Endothelial cell of umbilical vein (primary cell): ENCODE results near the gene DOCK8. TPM values are rescaled to one million over a fixed set of nuclear protein-coding genes. Genes with fewer than 3 reads are reported as not detected.

Source experiments
- BruUV-seq: library from RNA; stranded (reverse); fragments of 400-500 nt; replicated peaks from 2 replicates; lab custom pipeline; 2021; lab: Mats Ljungman, UMichigan
- CTCF ChIA-PET: fragments of 300-600, 350-600 bp; sonication (Branson Sonifier 250); formaldehyde crosslinking; loops from one replicate; lab custom pipeline; 2021; ENCODE audit warnings: antibody characterized with exemption, inconsistent platforms; lab: Charles Lee
- POLR2A ChIA-PET: fragments of 300-600, 350-600 bp; sonication (Branson Sonifier 250); formaldehyde crosslinking; loops from one replicate; lab custom pipeline; 2021; ENCODE audit warnings: antibody characterized with exemption, inconsistent platforms; lab: Charles Lee
- DNase-seq: peaks from one replicate; pipeline ENCODE4 v3.0.0-alpha.2; 2011; ENCODE audit warnings: low read depth, low spot score
- FAIRE-seq: peaks from 2 replicates; lab custom pipeline; 2011; peaks lifted over from hg19 to GRCh38; lab: Jason Lieb, UNC
- H2AFZ ChIP-seq: 2 replicates; pipeline ENCODE4 v1.6.0; 2012; ENCODE audit warnings: low read depth, low read length, control low read depth, inconsistent platforms
- H3K27ac ChIP-seq: 2 replicates; pipeline ENCODE4 v1.5.1; 2011; ENCODE audit warnings: low read depth, mild to moderate bottlenecking, control low read depth, low read length, moderate library complexity; ENCODE audit not compliant: insufficient read depth
- H3K27me3 ChIP-seq, 2 experiments: 2 replicates each; pipeline versions ENCODE4 v1.6.0 to v1.6.1; 2011; ENCODE audit warnings: low read length in 2 of 2, mixed read lengths in 1 of 2; ENCODE audit not compliant: control insufficient read depth in 2 of 2, insufficient read depth in 2 of 2
- H3K36me3 ChIP-seq, 2 experiments: 2 replicates in 1 of 2; 3 replicates in 1 of 2; pipeline ENCODE4 v1.5.1; 2011; ENCODE audit warnings: low read length in 2 of 2, mild to moderate bottlenecking in 1 of 2, moderate library complexity in 1 of 2; ENCODE audit not compliant: control insufficient read depth in 2 of 2, insufficient read depth in 2 of 2; ENCODE audit errors: extremely low read depth in 1 of 2
- H3K4me1 ChIP-seq: 3 replicates; pipeline ENCODE4 v1.5.1; 2011; ENCODE audit warnings: mild to moderate bottlenecking, low read length; ENCODE audit not compliant: control insufficient read depth, insufficient read depth; ENCODE audit errors: extremely low read depth
- H3K4me2 ChIP-seq: 2 replicates; pipeline ENCODE4 v1.6.1; 2011; ENCODE audit warnings: low read length, control low read depth, mixed read lengths; ENCODE audit not compliant: insufficient read depth
- H3K4me3 ChIP-seq, 3 experiments: fragments of 200-600 bp in 1 of 3; sonication (generic), shearing (Covaris generic) in 1 of 3; replicated peaks in 1 of 3; 2 replicates each; pipeline ENCODE4 v1.5.1; 2011 to 2016; ENCODE audit warnings: control low read depth in 3 of 3, low read length in 3 of 3, mild to moderate bottlenecking in 2 of 3, inconsistent platforms in 1 of 3, low read depth in 1 of 3, moderate library complexity in 1 of 3; ENCODE audit not compliant: insufficient read depth in 1 of 3
- H3K79me2 ChIP-seq: 2 replicates; pipeline ENCODE4 v1.6.0; 2012; ENCODE audit warnings: low read length, inconsistent platforms; ENCODE audit not compliant: control insufficient read depth, insufficient read depth
- H3K9ac ChIP-seq: replicated peaks from 2 replicates; pipeline ENCODE3; 2011; ENCODE audit warnings: low read length, control low read depth; ENCODE audit not compliant: insufficient read depth; ENCODE audit errors: extremely low read depth
- H3K9me1 ChIP-seq: replicated peaks from 3 replicates; pipeline ENCODE4 v1.6.0; 2011; ENCODE audit warnings: mild to moderate bottlenecking, low read length; ENCODE audit not compliant: control insufficient read depth, insufficient read depth; ENCODE audit errors: extremely low read depth
- H3K9me3 ChIP-seq: replicated peaks from 2 replicates; pipeline ENCODE4 v1.5.1; 2012; ENCODE audit warnings: low read length, inconsistent platforms; ENCODE audit not compliant: control insufficient read depth, insufficient read depth
- H4K20me1 ChIP-seq: replicated peaks from 2 replicates; pipeline ENCODE3; 2011; ENCODE audit warnings: mild to moderate bottlenecking, low read length; ENCODE audit not compliant: control insufficient read depth, insufficient read depth; ENCODE audit errors: extremely low read depth
- EZH2 ChIP-seq: IDR thresholded peaks from 2 replicates; pipeline ENCODE4 v1.6.1; 2012; ENCODE audit warnings: borderline replicate concordance, low read depth, mild to moderate bottlenecking, moderate library complexity, low read length, inconsistent platforms; ENCODE audit not compliant: severe bottlenecking
- FOS ChIP-seq: IDR thresholded peaks from 2 replicates; pipeline ENCODE4 v1.6.1; 2011; ENCODE audit warnings: mild to moderate bottlenecking, low read length, moderate library complexity, borderline replicate concordance; ENCODE audit not compliant: insufficient read depth
- GATA2 ChIP-seq: IDR thresholded peaks from 2 replicates; pipeline ENCODE4 v1.7.0; 2011; ENCODE audit warnings: low read depth, mild to moderate bottlenecking, moderate library complexity, mixed read lengths, low read length; ENCODE audit not compliant: insufficient read length, insufficient read depth
- JUN ChIP-seq: IDR thresholded peaks from 2 replicates; pipeline ENCODE4 v1.6.1; 2011; ENCODE audit warnings: borderline replicate concordance, low read depth; ENCODE audit not compliant: insufficient read length, insufficient read depth
- MYC ChIP-seq: IDR thresholded peaks from one replicate; pipeline ENCODE4 v1.6.1; 2011; ENCODE audit warnings: mild to moderate bottlenecking, low read depth, low read length
- POLR2A ChIP-seq: IDR thresholded peaks from 2 replicates; pipeline ENCODE4 v1.6.1; 2012; ENCODE audit warnings: low read depth, mild to moderate bottlenecking, control low read depth, low read length
- POLR2AphosphoS5 ChIP-seq: IDR thresholded peaks from 2 replicates; pipeline ENCODE4 v1.6.1; 2012; ENCODE audit warnings: low read depth, mild to moderate bottlenecking, control low read depth, low read length, moderate library complexity; ENCODE audit not compliant: insufficient read depth
- dilution Hi-C: fragments of 300-500 bp; cut with MboI; formaldehyde crosslinking; loops from one replicate; pipeline ENCODE4 v1.15.0; 2019; ENCODE audit warnings: low sequenced_read_pairs; ENCODE audit not compliant: extremely low pct_ligation_motif_present
- intact Hi-C: fragments of 100-400 bp; cut with micrococcal nuclease; formaldehyde crosslinking; loops from one replicate; pipeline ENCODE4 v1.10.0; 2022
- polyA plus RNA-seq, 4 experiments: library from polyadenylated mRNA; depleted of rRNA in 3 of 4; stranded (reverse) in 3 of 4; unstranded in 1 of 4; fragments of >200 nt; gene quantifications; 2 replicates each; pipeline versions ENCODE4 v1.2.1 to v1.2.3, GENCODE V29; 2011 to 2012; ENCODE audit warnings: missing spikeins in 1 of 4
- total RNA-seq: library from RNA; stranded (reverse); gene quantifications from 2 replicates; pipeline ENCODE4 v1.2.3, GENCODE V29; 2021
- TF ChIP-seq, protein P1 (sequence below), 2 donors: IDR thresholded peaks; 1 replicate in 1 of 2; 2 replicates in 1 of 2; pipeline ENCODE4 v1.5.1; 2011; ENCODE audit warnings: low read length in 2 of 2, mild to moderate bottlenecking in 2 of 2, moderate library complexity in 2 of 2, control low read depth in 1 of 2, inconsistent platforms in 1 of 2, low read depth in 1 of 2; ENCODE audit not compliant: insufficient read depth in 1 of 2; ENCODE audit errors: extremely low read depth in 1 of 2

DOCK8 gene
- total and polyA plus RNA-seq, 2 donors (not counting 3 experiments of a cell fraction or from before 2014, with no cell fraction given) = 0.54 to 1.3 TPM

DNA sequence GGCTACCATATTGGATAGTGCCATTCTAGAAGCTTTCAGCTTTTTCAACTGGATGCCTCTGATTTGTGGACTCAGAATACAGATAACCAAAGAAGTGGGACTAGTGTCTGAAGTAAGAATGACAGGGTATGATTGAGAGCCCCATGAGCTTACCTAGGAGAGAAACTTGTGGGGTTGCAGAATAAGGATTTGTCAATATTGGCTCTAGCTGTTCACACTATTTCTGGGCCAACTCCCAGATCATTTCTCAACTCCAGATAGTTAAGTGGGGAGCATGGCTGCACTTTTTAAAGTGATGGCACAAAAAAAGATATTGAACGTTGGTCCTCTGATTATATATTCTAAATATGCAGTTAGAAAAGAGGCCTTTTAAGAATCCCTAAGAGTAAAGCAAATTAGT is 252.1 kb downstream of the DOCK8 start:
- Histone ChIP-seq H3K9me3 (no peaks in the 10 kb centered on the region), H3K36me3 (no peaks in the 10 kb centered on the region), H3K9ac (no peak overlapping the region), H3K4me2 (no peak overlapping the region), H4K20me1 (no peaks in the 10 kb centered on the region), H3K9me1 (no peaks in the 10 kb centered on the region), H3K27ac (no peak overlapping the region), H3K27me3 (no peaks in the 10 kb centered on the region), H3K79me2 (no peaks in the 10 kb centered on the region), H3K4me1 (peaks cover 6% of the 10 kb centered on the region), H3K4me3 (no peak overlapping the region), H2AFZ (no peak overlapping the region)
- no peak for DNase-seq
- ChIA-PET CTCF (interaction anchor here (1.1 kb wide), 1 partner anchor 134 kb away, joined by 3 read pairs; no protein-coding TSS in a partner anchor), POLR2A (no interaction called here)
- BruUV-seq = no TSS peak
- intact Hi-C loops = no loop called here
- no peak for TF ChIP-seq GATA2
- no peak for TF ChIP-seq POLR2A
- TF ChIP-seq, protein P1, sequence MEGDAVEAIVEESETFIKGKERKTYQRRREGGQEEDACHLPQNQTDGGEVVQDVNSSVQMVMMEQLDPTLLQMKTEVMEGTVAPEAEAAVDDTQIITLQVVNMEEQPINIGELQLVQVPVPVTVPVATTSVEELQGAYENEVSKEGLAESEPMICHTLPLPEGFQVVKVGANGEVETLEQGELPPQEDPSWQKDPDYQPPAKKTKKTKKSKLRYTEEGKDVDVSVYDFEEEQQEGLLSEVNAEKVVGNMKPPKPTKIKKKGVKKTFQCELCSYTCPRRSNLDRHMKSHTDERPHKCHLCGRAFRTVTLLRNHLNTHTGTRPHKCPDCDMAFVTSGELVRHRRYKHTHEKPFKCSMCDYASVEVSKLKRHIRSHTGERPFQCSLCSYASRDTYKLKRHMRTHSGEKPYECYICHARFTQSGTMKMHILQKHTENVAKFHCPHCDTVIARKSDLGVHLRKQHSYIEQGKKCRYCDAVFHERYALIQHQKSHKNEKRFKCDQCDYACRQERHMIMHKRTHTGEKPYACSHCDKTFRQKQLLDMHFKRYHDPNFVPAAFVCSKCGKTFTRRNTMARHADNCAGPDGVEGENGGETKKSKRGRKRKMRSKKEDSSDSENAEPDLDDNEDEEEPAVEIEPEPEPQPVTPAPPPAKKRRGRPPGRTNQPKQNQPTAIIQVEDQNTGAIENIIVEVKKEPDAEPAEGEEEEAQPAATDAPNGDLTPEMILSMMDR (IDR thresholded peaks at IDR 0.05; ENCODE audit: extremely low read depth in 1 of 2, insufficient read depth in 1 of 2, low read depth in 1 of 2, low read length in 2 of 2) = no peak
- no peak for TF ChIP-seq FOS
- TF ChIP-seq EZH2 = no peak
- TF ChIP-seq MYC = no peak
- no peak for TF ChIP-seq POLR2AphosphoS5
- no peak for TF ChIP-seq JUN
- no peak for FAIRE-seq
- dilution Hi-C loops = no loop called here
